Measurements from ENCODE around the gene MINDY3.
"Not testable (repeated sequence)": the region's sequence is repeated elsewhere in the genome, so short reads cannot be mapped to it uniquely, and the experiment has no call there.

The MINDY3 gene

GRCh38 chr10:15853800-15854199, 6.5 kb downstream of the MINDY3 start:
- no peak for DNase-seq

- no peak for DNase-seq
Measured at GRCh38 chr10:15852111-15852557, 8.2 kb downstream of the MINDY3 start.

- DNase-seq = not testable (repeated sequence)
Measured at GRCh38 chr10:15850337-15850978, 9.8 kb downstream of the MINDY3 start.

GRCh38 chr10:15849316-15849715, 11.0 kb downstream of the MINDY3 start:
- DNase-seq = no peak

DNA sequence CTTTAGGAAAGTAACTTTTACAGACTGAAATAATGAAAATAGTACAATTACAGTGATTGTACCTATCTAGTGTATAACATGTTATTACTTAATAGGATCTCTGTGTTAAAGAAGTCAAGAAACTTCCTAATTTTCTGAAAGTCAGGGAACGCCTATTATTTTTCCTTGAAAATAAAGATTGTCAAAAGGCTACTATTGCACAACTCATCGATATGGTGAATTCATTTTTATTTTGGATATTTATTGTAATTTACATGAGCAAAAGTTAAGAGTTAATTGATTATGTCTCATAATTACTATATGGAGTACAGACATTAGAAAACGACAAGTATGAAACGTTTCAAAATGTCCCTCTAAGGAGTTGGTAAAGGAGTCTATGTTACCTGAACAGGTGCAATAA, 12.8 kb downstream of the MINDY3 start:
- DNase-seq = no peak

DNA sequence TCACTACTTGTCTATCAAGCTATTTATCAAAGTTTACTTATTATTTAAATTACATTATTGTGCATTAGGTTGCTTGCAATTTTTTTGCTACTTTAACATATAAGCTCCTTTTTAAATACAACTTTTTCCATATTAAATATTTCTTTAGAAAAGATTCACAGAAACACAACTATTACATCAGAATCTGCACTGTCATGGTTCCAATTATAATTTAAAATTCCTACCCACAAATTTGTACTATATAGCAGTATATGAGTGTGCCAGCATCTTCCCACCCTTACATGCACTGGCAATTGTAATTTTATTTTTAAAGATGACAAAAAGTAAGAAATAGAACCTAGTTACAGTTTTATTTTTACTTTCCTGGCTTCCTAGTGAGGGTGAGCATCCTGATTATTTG, 15.8 kb downstream of the MINDY3 start:
- DNase-seq = no peak

GRCh38 chr10:15843695-15844094, 16.6 kb downstream of the MINDY3 start:
- DNase-seq = no peak

DNA sequence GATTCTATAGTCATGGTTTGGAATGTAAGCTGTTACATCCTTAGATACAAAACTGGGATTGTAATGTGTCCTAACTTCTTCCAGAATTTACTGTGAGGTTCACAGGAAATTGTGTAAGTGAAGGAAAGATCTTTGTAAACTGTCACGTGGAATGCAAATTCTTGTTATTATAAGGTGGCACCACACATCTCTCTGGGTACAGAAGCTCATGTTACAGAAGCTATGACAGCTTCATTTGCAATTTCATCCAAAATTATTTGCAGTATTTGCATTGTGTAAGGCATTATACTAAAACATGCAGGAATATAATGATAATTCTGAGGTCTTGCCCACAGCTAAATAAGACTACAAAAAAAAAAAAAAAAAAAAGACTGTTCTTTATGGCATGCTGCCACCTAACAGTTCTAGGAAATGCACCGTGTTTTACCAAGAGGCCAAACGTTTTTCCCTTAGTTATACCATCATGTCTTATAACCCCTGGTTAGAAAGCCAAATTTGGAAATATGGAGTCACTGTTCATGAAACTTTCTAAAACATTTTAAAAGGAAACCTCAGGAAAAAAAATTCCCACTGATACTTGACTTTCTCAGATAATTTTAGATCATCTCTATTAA, 17.6 kb downstream of the MINDY3 start:
- DNase-seq = no peak

- DNase-seq = no peak
Measured at GRCh38 chr10:15841696-15842095, 18.6 kb downstream of the MINDY3 start.

DNA sequence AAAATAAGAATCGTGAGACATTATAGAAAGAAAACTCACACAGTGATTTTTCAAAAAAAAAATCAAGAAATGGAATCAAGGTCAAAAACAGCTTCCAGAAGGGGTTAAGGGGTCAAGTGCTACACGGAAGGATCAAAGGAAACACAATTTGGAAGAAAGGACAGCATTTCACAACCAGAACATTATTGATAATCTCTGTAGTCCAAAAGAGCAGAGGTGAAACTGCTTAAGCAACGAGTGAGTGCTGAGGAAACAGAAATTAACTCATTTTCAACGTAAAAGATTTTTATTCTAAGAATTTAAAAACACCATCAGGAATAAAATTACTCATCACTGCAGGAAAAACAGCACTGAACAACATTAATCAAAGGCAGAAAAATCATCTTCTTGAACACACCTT, 23.5 kb downstream of the MINDY3 start:
- no peak for DNase-seq

DNA sequence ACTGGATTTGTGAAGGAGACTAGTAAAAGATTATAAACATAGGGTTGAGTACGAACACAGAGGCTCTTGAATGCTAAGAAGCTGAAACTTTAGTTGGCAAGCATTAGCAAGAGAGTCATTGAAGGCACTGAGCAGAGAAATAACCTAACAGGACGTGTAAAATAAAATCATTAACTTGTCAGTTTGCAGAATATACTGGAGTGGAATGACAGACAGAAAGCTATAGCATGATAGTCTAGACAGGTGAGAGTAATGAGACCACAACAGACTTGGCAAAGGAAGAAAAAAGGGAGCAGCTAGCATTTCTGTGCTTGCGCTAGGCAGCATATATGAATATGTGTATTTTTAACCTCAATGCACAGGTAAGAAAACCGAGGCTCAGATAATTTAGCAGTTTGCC, 30.8 kb downstream of the MINDY3 start:
- DNase-seq = no peak

- DNase-seq = no peak
Measured at GRCh38 chr10:15824498-15824897, 35.8 kb downstream of the MINDY3 start.

GRCh38 chr10:15822131-15822530, 38.2 kb downstream of the MINDY3 start:
- DNase-seq = no peak

- no peak for DNase-seq
Measured at GRCh38 chr10:15821046-15821683, 39.1 kb downstream of the MINDY3 start.

- DNase-seq = no peak
Measured at GRCh38 chr10:15817409-15818046, 42.8 kb downstream of the MINDY3 start.

- DNase-seq = no peak
Measured at GRCh38 chr10:15815242-15815885, 44.9 kb downstream of the MINDY3 start.

- no peak for DNase-seq
Measured at GRCh38 chr10:15814565-15814964, 45.7 kb downstream of the MINDY3 start.

DNA sequence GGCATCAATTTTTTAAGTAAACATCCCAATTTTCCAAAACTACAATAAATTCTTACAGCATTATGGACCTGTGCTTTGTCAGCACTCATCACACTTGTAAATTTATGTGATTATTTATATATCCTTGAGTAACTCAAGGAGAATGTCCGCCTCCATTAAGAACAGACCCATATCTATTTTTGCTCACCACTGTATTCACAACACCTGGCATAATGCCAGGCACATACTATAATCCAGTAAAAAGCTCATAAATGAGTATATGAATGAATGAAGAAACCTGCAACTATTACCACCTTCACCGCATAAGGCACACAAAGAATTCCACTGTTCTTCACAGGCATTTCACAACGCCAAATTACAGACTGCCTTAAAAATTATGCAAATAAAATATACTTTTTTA, 46.9 kb downstream of the MINDY3 start:
- no peak for DNase-seq

DNA sequence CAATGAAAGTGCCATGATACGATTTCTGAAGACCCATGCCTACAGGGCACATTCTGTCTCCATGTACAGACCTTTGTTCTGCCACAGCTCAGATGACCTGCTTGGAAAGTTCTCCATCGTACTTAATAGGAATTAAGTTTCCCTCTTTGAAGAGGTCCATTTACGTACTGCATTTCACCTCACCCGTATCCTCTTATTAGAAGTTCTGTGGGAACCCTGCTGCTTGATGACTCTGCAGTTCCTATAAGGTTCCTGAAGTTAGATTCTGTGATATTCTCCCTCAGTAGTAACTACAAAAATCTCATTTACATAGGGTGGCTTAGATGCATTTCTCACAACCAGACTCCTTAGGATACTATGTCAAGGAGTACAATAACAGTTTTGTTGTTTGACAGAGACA, 50.9 kb downstream of the MINDY3 start:
- DNase-seq = no peak

GRCh38 chr10:15808204-15808797, 52.0 kb downstream of the MINDY3 start:
- DNase-seq = no peak

- no peak for DNase-seq
Measured at GRCh38 chr10:15805395-15806058, 54.8 kb downstream of the MINDY3 start.

DNA sequence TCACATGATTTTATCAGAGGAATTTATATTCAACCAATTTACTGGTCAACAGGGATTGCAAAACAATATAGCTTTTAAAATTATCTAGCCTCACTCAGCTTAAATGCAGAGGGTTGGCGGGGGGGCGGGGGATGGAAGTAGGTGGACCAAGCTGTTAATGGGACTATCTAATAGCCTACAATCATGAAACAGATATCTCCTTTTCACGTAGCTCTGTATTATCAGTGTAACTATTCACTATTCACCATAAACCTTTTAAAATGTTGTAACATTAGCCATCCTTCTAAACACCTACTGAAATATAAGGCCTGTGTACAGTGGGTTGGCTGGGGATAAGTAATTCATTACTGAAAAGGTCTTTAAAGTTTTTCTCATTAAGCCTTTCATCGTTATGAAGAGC, 56.2 kb downstream of the MINDY3 start:
- no peak for DNase-seq
